Stomach (tissue), 4 donors: Measurements from ENCODE around the gene UBAC2.

Experiments used
- CTCF ChIP-seq, 7 experiments: fragments of 450-650 bp in 4 of 7; fragments of 200-600 bp in 3 of 7; sonication (generic) in 3 of 7; IDR thresholded peaks; one replicate each; pipeline ENCODE4 v1.5.1; 2016 to 2019; ENCODE audit warnings: antibody characterized with exemption in 7 of 7, control low read depth in 2 of 7, mild to moderate bottlenecking in 1 of 7
- EP300 ChIP-seq: sonication (generic); formaldehyde crosslinking; IDR thresholded peaks from one replicate; pipeline ENCODE4 v1.6.1; 2017; ENCODE audit warnings: antibody characterized with exemption
- POLR2A ChIP-seq, 4 donors: fragments of 450-650 bp; IDR thresholded peaks; one replicate each; pipeline ENCODE4 v1.6.1; 2016; ENCODE audit warnings: antibody characterized with exemption in 4 of 4, control low read depth in 2 of 4, mild to moderate bottlenecking in 1 of 4, moderate library complexity in 1 of 4
- POLR2AphosphoS5 ChIP-seq, 3 donors: sonication (generic); formaldehyde crosslinking; IDR thresholded peaks; one replicate each; pipeline ENCODE4 v1.6.1; 2016; ENCODE audit warnings: antibody characterized with exemption in 3 of 3

- TF ChIP-seq EP300 (no peak), CTCF (IDR thresholded peaks at IDR 0.05) (no peak), POLR2A (IDR thresholded peaks at IDR 0.05) (no peak), POLR2AphosphoS5 (IDR thresholded peaks at IDR 0.05) (no peak)
Observed at GRCh38 chr13:99362362-99362761, 161.7 kb downstream of the UBAC2 start.
